VCaP (cell line): ENCODE data around the gene MYLK.
A peak's percentile ranks its signal among the peaks of the same experiment; 100 is the strongest.

ENCODE experiments used
- H3K27ac ChIP-seq: fragments of 450-650 bp; 2 replicates; pipeline ENCODE4 v1.5.1; 2017
- CTCF ChIP-seq: fragments of 450-650 bp; conservative IDR thresholded peaks from 2 replicates; pipeline ENCODE4 v1.5.1; 2017; ENCODE audit warnings: mild to moderate bottlenecking, moderate library complexity

Gene MYLK

GRCh38 chr3:123668906-123669305 lies 215.2 kb downstream of the MYLK start:
- H3K27ac ChIP-seq, result no peak overlapping the region
- no peak for TF ChIP-seq CTCF

GRCh38 chr3:123667784-123668183 lies 216.3 kb downstream of the MYLK start:
- TF ChIP-seq CTCF, result no peak

GRCh38 chr3:123664753-123665152 lies 219.4 kb downstream of the MYLK start:
- no peak for TF ChIP-seq CTCF
- H3K27ac ChIP-seq, result no peak overlapping the region

More at GRCh38 chr3:123667784-123668183, 216.3 kb downstream of the MYLK start:
- H3K27ac ChIP-seq, result no peak overlapping the region

GRCh38 chr3:123663977-123664376 lies 220.2 kb downstream of the MYLK start:
- TF ChIP-seq CTCF, result no peak
- H3K27ac ChIP-seq, result no peak overlapping the region

GRCh38 chr3:123661973-123662372 lies 222.2 kb downstream of the MYLK start:
- peak overlapping the region; percentile 71 for H3K27ac ChIP-seq
- no peak for TF ChIP-seq CTCF

GRCh38 chr3:123660900-123661299 lies 223.2 kb downstream of the MYLK start:
- TF ChIP-seq CTCF, result no peak
- H3K27ac ChIP-seq, result peak overlapping the region; percentile 71

- H3K27ac ChIP-seq, result peak overlapping the region; percentile 71
- TF ChIP-seq CTCF, result no peak
Measured at GRCh38 chr3:123660141-123660675, 223.9 kb downstream of the MYLK start.
